Peyer's patch (tissue), 4 donors: ENCODE results near the gene BTLA.

Experiments used
- POLR2A ChIP-seq, 2 donors: fragments of 450-650 bp; IDR thresholded peaks; one replicate each; pipeline ENCODE4 v1.5.1; 2017; ENCODE audit warnings: antibody characterized with exemption in 2 of 2, mild to moderate bottlenecking in 2 of 2, moderate library complexity in 2 of 2
- TF ChIP-seq, protein P1 (sequence below), 6 experiments: fragments of 450-650 bp in 4 of 6; fragments of 200-600 bp in 2 of 6; sonication (generic) in 1 of 6; IDR thresholded peaks; one replicate each; pipeline ENCODE4 v1.5.1; 2017 to 2019; ENCODE audit warnings: antibody characterized with exemption in 6 of 6, mild to moderate bottlenecking in 3 of 6, moderate library complexity in 1 of 6

DNA sequence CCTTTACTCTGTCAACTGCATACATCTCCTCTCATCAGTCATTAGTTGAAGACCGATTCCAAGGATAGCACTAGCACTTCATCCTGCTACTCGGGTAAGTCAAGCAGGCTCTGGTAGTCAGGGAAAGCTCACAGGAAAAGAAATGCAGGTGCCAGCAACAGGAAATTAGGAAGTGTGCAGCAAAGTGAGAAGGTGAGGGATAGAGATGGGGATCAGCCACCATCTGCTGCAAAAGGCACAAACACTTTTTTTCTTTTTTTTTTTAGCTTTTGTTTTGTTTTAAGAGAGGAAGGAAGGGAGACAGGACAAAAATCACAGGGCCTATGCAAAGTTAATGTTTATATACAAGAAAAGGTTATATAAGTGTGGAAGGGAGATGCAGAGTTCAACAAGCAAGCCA is 9.0 kb upstream of the BTLA start:
- TF ChIP-seq, protein P1, sequence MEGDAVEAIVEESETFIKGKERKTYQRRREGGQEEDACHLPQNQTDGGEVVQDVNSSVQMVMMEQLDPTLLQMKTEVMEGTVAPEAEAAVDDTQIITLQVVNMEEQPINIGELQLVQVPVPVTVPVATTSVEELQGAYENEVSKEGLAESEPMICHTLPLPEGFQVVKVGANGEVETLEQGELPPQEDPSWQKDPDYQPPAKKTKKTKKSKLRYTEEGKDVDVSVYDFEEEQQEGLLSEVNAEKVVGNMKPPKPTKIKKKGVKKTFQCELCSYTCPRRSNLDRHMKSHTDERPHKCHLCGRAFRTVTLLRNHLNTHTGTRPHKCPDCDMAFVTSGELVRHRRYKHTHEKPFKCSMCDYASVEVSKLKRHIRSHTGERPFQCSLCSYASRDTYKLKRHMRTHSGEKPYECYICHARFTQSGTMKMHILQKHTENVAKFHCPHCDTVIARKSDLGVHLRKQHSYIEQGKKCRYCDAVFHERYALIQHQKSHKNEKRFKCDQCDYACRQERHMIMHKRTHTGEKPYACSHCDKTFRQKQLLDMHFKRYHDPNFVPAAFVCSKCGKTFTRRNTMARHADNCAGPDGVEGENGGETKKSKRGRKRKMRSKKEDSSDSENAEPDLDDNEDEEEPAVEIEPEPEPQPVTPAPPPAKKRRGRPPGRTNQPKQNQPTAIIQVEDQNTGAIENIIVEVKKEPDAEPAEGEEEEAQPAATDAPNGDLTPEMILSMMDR (IDR thresholded peaks at IDR 0.05), result no peak
- TF ChIP-seq POLR2A (IDR thresholded peaks at IDR 0.05), result no peak
